AG09309 (cell line): Measurements from ENCODE around the gene PSMD5.
A peak's percentile ranks its signal among the peaks of the same experiment; 100 is the strongest.

Experiments
- DNase-seq: peaks from one replicate; pipeline ENCODE4 v3.0.0-alpha.2; 2010; ENCODE audit warnings: low read depth
- H3K4me3 ChIP-seq: 2 replicates; pipeline ENCODE4 v1.5.1; 2011; ENCODE audit warnings: mild to moderate bottlenecking, low read depth, low read length, moderate library complexity; ENCODE audit not compliant: control insufficient read depth
- TF ChIP-seq, protein P1 (sequence below): IDR thresholded peaks from 2 replicates; pipeline ENCODE4 v1.5.1; 2011; ENCODE audit warnings: mild to moderate bottlenecking, low read depth, low read length, inconsistent platforms; ENCODE audit not compliant: insufficient read depth, control insufficient read depth; ENCODE audit errors: missing control alignments

Gene PSMD5

DNA sequence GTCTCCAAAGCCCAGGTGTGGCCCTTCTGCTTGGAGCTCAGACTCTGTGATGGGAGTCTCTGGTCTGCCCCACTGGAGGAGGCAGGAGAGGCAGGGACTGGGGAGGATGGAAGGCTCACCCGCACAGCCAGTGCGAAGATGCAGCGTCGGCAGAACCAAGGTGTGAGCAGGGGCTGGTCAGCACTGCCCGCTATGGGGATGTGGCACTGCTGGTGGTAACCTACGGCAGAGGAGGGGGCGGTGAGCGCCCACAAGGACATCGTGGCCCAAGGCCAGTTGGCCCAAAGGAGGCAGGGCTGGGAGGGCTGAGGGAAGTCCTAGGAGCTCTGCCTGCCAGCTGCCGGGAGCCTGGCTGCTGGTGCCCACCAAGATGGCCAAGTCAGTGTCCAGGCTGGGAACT lies 27.0 kb upstream of the PSMD5 start:
- no peak overlapping the region for H3K4me3 ChIP-seq
- TF ChIP-seq, protein P1, sequence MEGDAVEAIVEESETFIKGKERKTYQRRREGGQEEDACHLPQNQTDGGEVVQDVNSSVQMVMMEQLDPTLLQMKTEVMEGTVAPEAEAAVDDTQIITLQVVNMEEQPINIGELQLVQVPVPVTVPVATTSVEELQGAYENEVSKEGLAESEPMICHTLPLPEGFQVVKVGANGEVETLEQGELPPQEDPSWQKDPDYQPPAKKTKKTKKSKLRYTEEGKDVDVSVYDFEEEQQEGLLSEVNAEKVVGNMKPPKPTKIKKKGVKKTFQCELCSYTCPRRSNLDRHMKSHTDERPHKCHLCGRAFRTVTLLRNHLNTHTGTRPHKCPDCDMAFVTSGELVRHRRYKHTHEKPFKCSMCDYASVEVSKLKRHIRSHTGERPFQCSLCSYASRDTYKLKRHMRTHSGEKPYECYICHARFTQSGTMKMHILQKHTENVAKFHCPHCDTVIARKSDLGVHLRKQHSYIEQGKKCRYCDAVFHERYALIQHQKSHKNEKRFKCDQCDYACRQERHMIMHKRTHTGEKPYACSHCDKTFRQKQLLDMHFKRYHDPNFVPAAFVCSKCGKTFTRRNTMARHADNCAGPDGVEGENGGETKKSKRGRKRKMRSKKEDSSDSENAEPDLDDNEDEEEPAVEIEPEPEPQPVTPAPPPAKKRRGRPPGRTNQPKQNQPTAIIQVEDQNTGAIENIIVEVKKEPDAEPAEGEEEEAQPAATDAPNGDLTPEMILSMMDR: no peak
- DNase-seq: no peak

DNA sequence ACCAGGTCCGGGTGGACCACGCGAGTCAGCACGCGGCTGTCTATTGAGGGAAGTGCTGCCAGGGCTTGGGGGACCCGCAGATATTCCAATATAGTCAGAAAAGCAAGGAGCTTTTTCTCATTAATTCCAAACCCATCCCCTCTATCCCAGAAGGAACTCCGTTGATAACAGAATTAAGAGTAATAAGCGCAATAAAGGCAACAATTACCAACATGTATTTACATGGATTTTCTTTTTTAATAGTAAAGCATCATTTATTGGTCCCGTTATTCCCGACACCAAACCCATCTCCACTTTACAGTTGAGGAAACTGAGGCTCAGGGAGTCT lies 26.6 kb upstream of the PSMD5 start:
- peak overlapping the region; percentile 82 for H3K4me3 ChIP-seq
- no peak for DNase-seq
- TF ChIP-seq, protein P1: no peak

DNA sequence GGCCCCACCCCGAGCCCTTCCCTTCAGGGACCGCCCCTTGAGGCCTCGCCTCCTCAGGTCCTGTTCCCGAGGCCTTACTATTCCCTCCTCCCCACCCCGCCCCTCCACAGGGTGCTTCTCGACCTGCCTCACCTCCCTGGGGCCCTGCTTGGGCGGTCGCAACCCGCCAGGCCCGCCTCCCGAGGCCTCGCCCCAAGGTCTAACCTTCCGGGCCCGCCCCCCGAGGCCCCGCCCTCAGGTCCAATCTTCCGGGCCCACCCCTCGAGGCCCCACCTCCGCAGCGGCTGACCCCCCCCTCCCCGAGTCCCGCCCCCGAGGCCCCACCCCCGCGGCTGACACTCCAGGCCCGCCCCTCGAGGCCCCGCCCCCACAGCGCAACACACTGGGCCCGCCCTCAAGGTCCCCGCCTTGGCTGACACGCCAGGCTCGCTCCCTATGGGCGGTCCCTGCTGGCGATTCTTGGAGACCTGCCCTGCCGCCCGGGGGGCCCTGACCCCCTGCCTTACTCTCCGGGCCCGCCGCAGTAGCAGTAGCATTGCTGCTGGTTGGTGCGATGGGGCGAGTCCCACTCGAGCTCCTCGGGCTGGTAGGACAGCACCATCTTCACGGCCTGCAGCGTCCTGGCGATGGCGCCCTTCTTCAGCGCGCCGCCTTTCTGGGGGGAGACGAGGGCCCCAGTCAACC lies 26.1 kb upstream of the PSMD5 start:
- H3K4me3 ChIP-seq: peak overlapping the region; percentile 82
- TF ChIP-seq, protein P1: peak; percentile 65
- peak; percentile 63 for DNase-seq

DNA sequence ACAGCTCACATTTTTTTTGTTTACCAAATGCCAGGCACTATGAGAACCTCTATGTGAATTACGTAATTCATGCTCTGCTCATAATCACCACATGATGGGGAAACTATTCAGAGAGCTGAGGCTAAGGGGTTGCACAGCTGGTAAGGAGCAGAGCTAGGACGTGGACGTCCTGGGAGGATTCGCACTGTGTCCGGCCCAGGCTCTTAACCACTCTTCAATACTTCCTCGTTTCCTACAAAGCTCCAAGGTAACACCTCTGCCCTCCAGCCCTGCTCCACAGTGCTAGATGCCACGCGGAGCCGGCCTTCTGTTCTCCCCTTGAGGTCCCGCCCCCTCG lies 25.6 kb upstream of the PSMD5 start:
- peak overlapping the region; percentile 37 for H3K4me3 ChIP-seq
- TF ChIP-seq, protein P1: no peak
- peak; percentile 57 for DNase-seq

DNA sequence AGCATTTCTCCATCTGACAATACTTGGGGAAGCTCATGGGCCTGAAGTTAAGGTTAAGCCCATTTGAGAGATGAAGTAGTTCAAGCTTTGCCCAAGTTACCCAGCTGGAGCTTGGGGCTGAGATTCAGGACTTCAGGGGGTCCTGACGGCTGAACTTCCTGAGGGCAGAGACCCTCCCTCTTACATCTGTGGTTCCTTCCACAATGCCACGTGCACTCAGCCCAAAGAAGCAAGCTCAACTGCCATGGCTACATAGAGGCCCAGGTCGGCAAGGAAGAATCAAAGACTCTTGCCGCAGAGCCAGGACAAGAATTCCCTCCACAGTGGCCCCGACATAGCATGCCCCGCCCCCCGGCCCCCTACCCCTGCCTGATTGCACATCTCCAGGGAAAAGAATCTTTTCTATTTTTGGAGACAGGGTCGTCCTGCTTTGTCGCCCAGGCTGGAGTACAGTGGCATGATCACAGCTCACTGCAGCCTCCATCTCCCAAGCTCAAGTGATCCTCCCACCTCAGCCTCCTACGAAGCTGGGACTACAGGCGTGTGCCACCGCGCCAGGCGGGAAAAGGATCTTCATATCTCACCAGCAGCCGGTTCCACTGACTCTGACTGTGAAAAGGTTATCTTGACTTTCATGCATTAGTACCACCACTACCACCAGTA lies 25.1 kb upstream of the PSMD5 start:
- TF ChIP-seq, protein P1: no peak
- peak overlapping the region; percentile 37; the same call in 1 of the 2 replicates for H3K4me3 ChIP-seq
- no peak for DNase-seq

DNA sequence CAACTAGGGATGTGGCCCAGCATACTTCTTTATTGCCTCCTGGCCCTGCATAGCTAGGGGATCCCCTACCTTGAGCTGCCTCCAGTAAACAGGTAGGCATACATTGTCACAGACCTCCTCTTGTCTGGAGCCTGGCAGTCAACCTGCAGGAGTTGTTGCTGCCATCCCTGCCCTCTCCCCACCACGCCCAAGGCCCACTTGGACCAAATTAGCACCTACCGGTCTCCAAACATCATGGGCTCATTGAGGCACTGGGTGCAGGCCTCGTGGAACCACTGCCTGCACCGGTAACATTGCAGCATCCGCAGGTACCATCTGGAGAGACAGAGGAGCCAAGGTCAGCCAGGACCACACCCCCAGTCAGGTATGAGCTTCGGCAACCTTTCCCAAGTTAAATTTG lies 23.9 kb upstream of the PSMD5 start:
- no peak for DNase-seq
- no peak overlapping the region for H3K4me3 ChIP-seq
- TF ChIP-seq, protein P1: no peak

DNA sequence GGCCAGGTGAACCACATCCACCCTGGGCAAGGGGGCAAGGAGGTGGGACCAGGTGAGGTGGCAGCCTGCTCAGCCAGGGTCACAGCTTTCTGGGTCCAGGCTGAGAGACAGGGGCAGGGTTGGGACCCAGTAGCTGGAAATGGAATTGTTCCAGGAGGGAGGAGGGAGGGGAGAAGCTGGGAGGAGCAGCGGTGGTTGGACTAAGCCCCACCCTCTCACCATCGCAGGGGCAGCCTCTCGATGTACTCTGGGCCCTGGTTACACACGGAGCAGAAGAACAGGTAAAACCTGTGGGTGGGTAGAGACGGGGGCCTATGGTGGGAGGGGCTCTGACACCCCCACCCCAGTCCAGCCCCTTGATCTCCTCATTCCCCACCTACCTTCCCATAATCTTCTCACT lies 23.1 kb upstream of the PSMD5 start:
- no peak for DNase-seq
- TF ChIP-seq, protein P1: no peak
- H3K4me3 ChIP-seq: no peak overlapping the region
